GM23338 (cell line): ENCODE results near the gene CNN3. TPM values are rescaled to one million over a fixed set of nuclear protein-coding genes. Genes with fewer than 3 reads are reported as not detected.

Experiments
- ATAC-seq: fragments of 200-7000 bp; cut with Tn5 transposase; 3 replicates; pipeline ENCODE4 v1.9.1; 2020
- DNase-seq: peaks from one replicate; pipeline ENCODE4 v3.0.0-alpha.2; 2015; ENCODE audit warnings: low spot score
- H2AFZ ChIP-seq: fragments of 200-600 bp; sonication (generic); 2 replicates; pipeline ENCODE4 v1.8.0; 2016; ENCODE audit warnings: antibody characterized with exemption, mild to moderate bottlenecking, moderate library complexity
- H3F3A ChIP-seq: fragments of 200-600 bp; sonication (generic); replicated peaks from 2 replicates; pipeline ENCODE4 v1.8.0; 2017; ENCODE audit warnings: antibody characterized with exemption, mixed run types, low read depth
- H3K27ac ChIP-seq: fragments of 200-600 bp; sonication (generic); 2 replicates; pipeline ENCODE4 v1.6.1; 2016; ENCODE audit warnings: low read depth
- H3K27me3 ChIP-seq: fragments of 200-600 bp; sonication (generic); 2 replicates; pipeline ENCODE4 v1.8.0; 2016; ENCODE audit warnings: mild to moderate bottlenecking, mixed run types, moderate library complexity; ENCODE audit not compliant: insufficient read depth
- H3K36me3 ChIP-seq: fragments of 200-600 bp; sonication (generic); 2 replicates; pipeline ENCODE4 v1.8.0; 2016; ENCODE audit warnings: mild to moderate bottlenecking; ENCODE audit not compliant: insufficient read depth
- H3K4me1 ChIP-seq: fragments of 200-600 bp; sonication (generic); 2 replicates; pipeline ENCODE4 v1.8.0; 2016; ENCODE audit warnings: mild to moderate bottlenecking, moderate library complexity; ENCODE audit not compliant: insufficient read depth
- H3K4me2 ChIP-seq: fragments of 200-600 bp; sonication (generic); 2 replicates; pipeline ENCODE4 v1.7.1; 2017; ENCODE audit warnings: mixed run types
- H3K4me3 ChIP-seq: fragments of 200-600 bp; sonication (generic); 2 replicates; pipeline ENCODE4 v1.6.1; 2016; ENCODE audit warnings: mixed run types
- H3K79me2 ChIP-seq: fragments of 200-600 bp; sonication (generic); replicated peaks from 2 replicates; pipeline ENCODE4 v1.8.0; 2017; ENCODE audit warnings: mild to moderate bottlenecking; ENCODE audit not compliant: insufficient read depth
- H3K9me2 ChIP-seq: fragments of 200-600 bp; sonication (generic); 2 replicates; pipeline ENCODE4 v1.8.0; 2017; ENCODE audit not compliant: insufficient read depth
- H4K20me1 ChIP-seq: fragments of 200-600 bp; sonication (generic); replicated peaks from 2 replicates; pipeline ENCODE4 v1.8.0; 2017; ENCODE audit warnings: mild to moderate bottlenecking; ENCODE audit not compliant: insufficient read depth
- H3K27ac Mint-ChIP-seq: 2 replicates; pipeline ENCODE4 v1.8.0; 2020; ENCODE audit warnings: inconsistent platforms, mild to moderate bottlenecking, moderate library complexity, mixed read lengths
- H3K27me3 Mint-ChIP-seq: 3 replicates; pipeline ENCODE4 v1.8.0; 2022; ENCODE audit warnings: low read depth, mild to moderate bottlenecking, moderate library complexity, mixed read lengths, inconsistent platforms; ENCODE audit not compliant: insufficient read depth, poor library complexity
- H3K36me3 Mint-ChIP-seq: 3 replicates; pipeline ENCODE4 v1.8.0; 2021; ENCODE audit warnings: low read depth, mild to moderate bottlenecking, inconsistent platforms, moderate library complexity, mixed read lengths
- H3K4me1 Mint-ChIP-seq: 3 replicates; pipeline ENCODE4 v1.8.0; 2020; ENCODE audit warnings: mild to moderate bottlenecking, inconsistent platforms, mixed read lengths
- H3K4me3 Mint-ChIP-seq: 3 replicates; pipeline ENCODE4 v1.8.0; 2021; ENCODE audit warnings: moderate library complexity, mild to moderate bottlenecking, inconsistent platforms, mixed read lengths
- H3K9me3 Mint-ChIP-seq: 3 replicates; pipeline ENCODE4 v1.8.0; 2020; ENCODE audit warnings: moderate library complexity, mild to moderate bottlenecking, inconsistent platforms, mixed read lengths
- CREB1 ChIP-seq: fragments of 250-450 bp; sonication (Bioruptor Pico); IDR thresholded peaks from 2 replicates; pipeline ENCODE4 v1.5.0; 2020; ENCODE audit warnings: low read depth, mild to moderate bottlenecking, moderate library complexity
- EZH2 ChIP-seq: fragments of 200-600 bp; sonication (generic); IDR thresholded peaks from one replicate; pipeline ENCODE4 v1.8.0; 2017; ENCODE audit warnings: antibody characterized with exemption, mild to moderate bottlenecking, low read depth; ENCODE audit not compliant: unreplicated experiment
- EZH2phosphoT487 ChIP-seq: fragments of 200-600 bp; sonication (generic); IDR thresholded peaks from one replicate; pipeline ENCODE4 v1.8.1; 2018; ENCODE audit warnings: antibody characterized with exemption; ENCODE audit not compliant: unreplicated experiment
- JUNB ChIP-seq: IDR thresholded peaks from one replicate; pipeline ENCODE4 v1.6.1; 2016; ENCODE audit warnings: antibody characterized with exemption; ENCODE audit not compliant: unreplicated experiment
- NANOG ChIP-seq: IDR thresholded peaks from 2 replicates; pipeline ENCODE4 v1.6.1; 2016; ENCODE audit warnings: antibody characterized with exemption, borderline replicate concordance
- POLR2AphosphoS5 ChIP-seq: IDR thresholded peaks from 2 replicates; pipeline ENCODE4 v1.6.1; 2016; ENCODE audit warnings: antibody characterized with exemption, low read depth
- REST ChIP-seq: IDR thresholded peaks from one replicate; pipeline ENCODE4 v1.6.1; 2018; ENCODE audit warnings: antibody characterized with exemption; ENCODE audit not compliant: unreplicated experiment
- STAT1 ChIP-seq: IDR thresholded peaks from one replicate; pipeline ENCODE4 v1.6.1; 2016; ENCODE audit warnings: antibody characterized with exemption; ENCODE audit not compliant: unreplicated experiment
- ZNF114 ChIP-seq: fragments of 250-450 bp; sonication (Bioruptor Pico); IDR thresholded peaks from 2 replicates; pipeline ENCODE4 v1.5.0; 2020; ENCODE audit warnings: mild to moderate bottlenecking, moderate library complexity
- ZNF331 ChIP-seq: fragments of 250-450 bp; sonication (Bioruptor Pico); IDR thresholded peaks from 2 replicates; pipeline ENCODE4 v1.5.0; 2020; ENCODE audit warnings: low read depth, mild to moderate bottlenecking, moderate library complexity
- ZNF462 ChIP-seq: fragments of 250-450 bp; sonication (Bioruptor Pico); IDR thresholded peaks from 2 replicates; pipeline ENCODE4 v1.5.0; 2020; ENCODE audit warnings: mild to moderate bottlenecking, moderate library complexity
- polyA plus RNA-seq: library from polyadenylated mRNA; unstranded; fragments of >200 nt; fragmentation: Nextera tagmentation; extraction: Ambion mirVana; gene quantifications from 2 replicates; pipeline ENCODE4 v1.2.1, GENCODE V29; 2016
- total RNA-seq: library from RNA; depleted of rRNA; stranded (reverse); fragments of >200 nt; shearing (Covaris generic); gene quantifications from 2 replicates; pipeline ENCODE4 v1.2.3, GENCODE V29; 2014
- TF ChIP-seq, protein P1 (sequence below), 2 experiments: fragments of 200-600 bp in 1 of 2; sonication (generic) in 1 of 2; conservative IDR thresholded peaks; 2 replicates each; pipeline versions ENCODE4 v1.5.1 to v1.6.1; 2016 to 2017; ENCODE audit warnings: antibody characterized with exemption in 2 of 2, low read depth in 2 of 2, mild to moderate bottlenecking in 2 of 2, moderate library complexity in 1 of 2
- TF ChIP-seq, protein P2 (sequence below): IDR thresholded peaks from 2 replicates; pipeline ENCODE4 v1.6.1; 2016; ENCODE audit warnings: antibody characterized with exemption

CNN3 gene
- total and polyA plus RNA-seq, 2 experiments from 2014 or later: 220 to 312 TPM

DNA sequence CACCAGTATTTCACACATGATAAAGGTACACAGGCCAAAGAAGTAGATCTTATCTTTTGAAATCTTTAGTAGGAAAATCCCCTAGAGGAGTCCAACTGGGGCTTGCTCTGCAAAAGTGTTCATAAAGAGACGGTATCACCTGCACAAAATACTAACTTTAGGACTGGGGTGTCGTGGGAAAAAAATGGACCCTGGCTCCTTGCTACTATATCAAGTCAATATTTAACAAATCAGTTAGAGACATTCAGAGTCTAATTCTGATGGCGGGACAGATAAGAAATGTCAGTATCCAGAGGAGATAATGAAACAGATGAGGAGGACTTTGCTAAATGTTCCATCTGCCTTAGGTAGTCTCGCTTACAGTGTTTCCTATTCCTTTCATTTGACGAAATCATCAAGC lies 25.6 kb upstream of the CNN3 start:
- H3K9me3 Mint-ChIP-seq: no peaks in the 10 kb centered on the region
- Histone ChIP-seq H4K20me1 (no peaks in the 10 kb centered on the region), H2AFZ (no peak overlapping the region), H3K4me1 (peaks cover 12% of the 10 kb centered on the region), H3F3A (no peaks in the 10 kb centered on the region), H3K79me2 (no peaks in the 10 kb centered on the region), H3K4me3 (no peak overlapping the region), H3K9me2 (no peaks in the 10 kb centered on the region), H3K27me3 (no peaks in the 10 kb centered on the region), H3K27ac (0 out of 2 replicates have a peak overlapping the region, but pooled peaks have one; percentile 42), H3K4me2 (no peak overlapping the region), H3K36me3 (no peaks in the 10 kb centered on the region)
- H3K36me3 Mint-ChIP-seq: no peaks in the 10 kb centered on the region; the same call in 2 of the 3 replicates
- DNase-seq (no peak), ATAC-seq (no peak)
- H3K27ac Mint-ChIP-seq: no peak overlapping the region
- peaks cover 12% of the 10 kb centered on the region for H3K4me1 Mint-ChIP-seq
- H3K27me3 Mint-ChIP-seq: peaks cover 5% of the 10 kb centered on the region
- H3K4me3 Mint-ChIP-seq: no peak overlapping the region
- TF ChIP-seq, protein P1, sequence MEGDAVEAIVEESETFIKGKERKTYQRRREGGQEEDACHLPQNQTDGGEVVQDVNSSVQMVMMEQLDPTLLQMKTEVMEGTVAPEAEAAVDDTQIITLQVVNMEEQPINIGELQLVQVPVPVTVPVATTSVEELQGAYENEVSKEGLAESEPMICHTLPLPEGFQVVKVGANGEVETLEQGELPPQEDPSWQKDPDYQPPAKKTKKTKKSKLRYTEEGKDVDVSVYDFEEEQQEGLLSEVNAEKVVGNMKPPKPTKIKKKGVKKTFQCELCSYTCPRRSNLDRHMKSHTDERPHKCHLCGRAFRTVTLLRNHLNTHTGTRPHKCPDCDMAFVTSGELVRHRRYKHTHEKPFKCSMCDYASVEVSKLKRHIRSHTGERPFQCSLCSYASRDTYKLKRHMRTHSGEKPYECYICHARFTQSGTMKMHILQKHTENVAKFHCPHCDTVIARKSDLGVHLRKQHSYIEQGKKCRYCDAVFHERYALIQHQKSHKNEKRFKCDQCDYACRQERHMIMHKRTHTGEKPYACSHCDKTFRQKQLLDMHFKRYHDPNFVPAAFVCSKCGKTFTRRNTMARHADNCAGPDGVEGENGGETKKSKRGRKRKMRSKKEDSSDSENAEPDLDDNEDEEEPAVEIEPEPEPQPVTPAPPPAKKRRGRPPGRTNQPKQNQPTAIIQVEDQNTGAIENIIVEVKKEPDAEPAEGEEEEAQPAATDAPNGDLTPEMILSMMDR (conservative IDR thresholded peaks at IDR 0.05; ENCODE audit: low read depth in 2 of 2): no peak
- no peak for TF ChIP-seq EZH2
- no peak for TF ChIP-seq REST
- no peak for TF ChIP-seq JUNB
- no peak for TF ChIP-seq NANOG
- no peak for TF ChIP-seq STAT1
- no peak for TF ChIP-seq EZH2phosphoT487
- no peak for TF ChIP-seq CREB1 (CRISPR knock-in tag)
- no peak for TF ChIP-seq ZNF462 (CRISPR knock-in tag)
- no peak for TF ChIP-seq ZNF114
- no peak for TF ChIP-seq POLR2AphosphoS5
- TF ChIP-seq, protein P2, sequence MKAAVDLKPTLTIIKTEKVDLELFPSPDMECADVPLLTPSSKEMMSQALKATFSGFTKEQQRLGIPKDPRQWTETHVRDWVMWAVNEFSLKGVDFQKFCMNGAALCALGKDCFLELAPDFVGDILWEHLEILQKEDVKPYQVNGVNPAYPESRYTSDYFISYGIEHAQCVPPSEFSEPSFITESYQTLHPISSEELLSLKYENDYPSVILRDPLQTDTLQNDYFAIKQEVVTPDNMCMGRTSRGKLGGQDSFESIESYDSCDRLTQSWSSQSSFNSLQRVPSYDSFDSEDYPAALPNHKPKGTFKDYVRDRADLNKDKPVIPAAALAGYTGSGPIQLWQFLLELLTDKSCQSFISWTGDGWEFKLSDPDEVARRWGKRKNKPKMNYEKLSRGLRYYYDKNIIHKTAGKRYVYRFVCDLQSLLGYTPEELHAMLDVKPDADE: no peak
- no peak for TF ChIP-seq ZNF331 (CRISPR knock-in tag)
